ENCODE measurements around the gene MRPL32.

MRPL32 gene

DNA sequence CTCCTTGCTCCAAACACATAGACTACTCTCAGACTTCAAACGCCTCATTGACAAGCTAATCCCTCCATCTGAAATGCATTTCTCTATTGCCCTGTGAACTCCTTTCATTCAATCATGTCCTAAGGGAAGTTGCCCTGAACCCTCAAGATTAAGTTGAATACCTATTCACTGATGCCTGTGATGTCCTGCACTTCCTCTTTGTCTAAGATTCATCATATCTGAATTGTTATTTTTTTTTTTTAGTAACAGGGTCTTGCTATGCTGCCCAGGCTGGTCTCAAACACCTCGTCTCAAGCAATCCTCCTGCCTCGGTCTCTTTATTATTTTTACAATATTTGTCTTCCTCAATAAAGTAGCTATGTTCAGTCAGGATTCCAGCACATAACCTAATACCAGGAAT, 3.4 kb upstream of the MRPL32 start:
- no peak for DNase-seq

DNA sequence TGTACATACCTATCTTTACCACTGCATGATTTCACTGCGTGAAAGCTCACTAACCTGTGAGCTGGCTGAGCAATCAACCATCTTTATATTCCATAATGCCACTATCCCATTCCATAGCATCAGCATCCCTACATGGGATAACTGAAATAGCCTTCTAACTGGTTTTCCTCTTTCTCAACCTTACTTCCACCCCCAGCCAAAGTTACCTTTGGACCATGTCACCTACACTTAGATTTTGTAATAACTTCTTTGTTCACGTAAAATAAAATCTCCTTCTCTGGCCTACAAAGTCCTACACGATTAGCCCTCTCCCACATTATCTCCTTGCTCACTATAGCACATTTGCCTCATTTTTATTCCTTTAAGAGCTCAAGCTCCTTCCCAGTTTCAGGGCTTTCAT, 2.7 kb upstream of the MRPL32 start:
- DNase-seq, result no peak

DNA sequence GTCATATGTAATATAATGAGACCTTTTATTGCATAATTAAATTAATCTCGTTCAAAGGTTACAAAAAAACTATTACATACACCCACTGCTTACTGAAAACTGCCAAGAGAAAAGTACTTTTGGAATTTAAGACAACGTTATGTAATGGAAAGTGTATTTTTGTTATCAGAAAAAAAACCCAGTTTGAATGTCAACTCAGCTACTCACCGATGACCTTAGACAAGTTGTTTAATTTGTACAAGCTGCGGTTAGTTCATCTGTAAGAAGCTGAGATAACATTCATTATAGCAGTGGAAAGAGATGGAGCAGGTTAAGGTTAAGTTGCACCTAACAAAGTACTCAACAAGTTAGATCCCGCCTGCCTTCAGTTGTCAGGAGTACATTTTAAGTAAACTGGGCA, 1.3 kb upstream of the MRPL32 start:
- no peak for DNase-seq

DNA sequence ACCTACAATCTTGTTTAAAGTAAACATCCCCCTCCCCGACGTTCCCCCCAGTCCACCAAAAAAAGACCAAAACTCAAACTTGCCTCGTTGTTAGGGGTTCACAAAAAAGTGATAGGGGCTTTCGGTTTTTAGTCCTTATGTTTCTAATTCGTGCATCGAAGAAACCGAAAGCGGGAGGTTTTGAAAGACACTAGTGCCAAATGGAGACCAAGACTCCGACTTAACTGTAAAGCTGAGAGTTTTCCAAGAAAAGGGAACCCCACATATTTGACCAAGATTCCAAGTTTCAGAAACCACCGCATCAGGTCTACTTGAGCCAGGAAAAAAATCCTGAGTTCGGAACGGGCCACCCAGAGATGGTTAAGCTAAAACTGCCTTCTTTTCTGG, 736 bp upstream of the MRPL32 start:
- no peak for DNase-seq

DNA sequence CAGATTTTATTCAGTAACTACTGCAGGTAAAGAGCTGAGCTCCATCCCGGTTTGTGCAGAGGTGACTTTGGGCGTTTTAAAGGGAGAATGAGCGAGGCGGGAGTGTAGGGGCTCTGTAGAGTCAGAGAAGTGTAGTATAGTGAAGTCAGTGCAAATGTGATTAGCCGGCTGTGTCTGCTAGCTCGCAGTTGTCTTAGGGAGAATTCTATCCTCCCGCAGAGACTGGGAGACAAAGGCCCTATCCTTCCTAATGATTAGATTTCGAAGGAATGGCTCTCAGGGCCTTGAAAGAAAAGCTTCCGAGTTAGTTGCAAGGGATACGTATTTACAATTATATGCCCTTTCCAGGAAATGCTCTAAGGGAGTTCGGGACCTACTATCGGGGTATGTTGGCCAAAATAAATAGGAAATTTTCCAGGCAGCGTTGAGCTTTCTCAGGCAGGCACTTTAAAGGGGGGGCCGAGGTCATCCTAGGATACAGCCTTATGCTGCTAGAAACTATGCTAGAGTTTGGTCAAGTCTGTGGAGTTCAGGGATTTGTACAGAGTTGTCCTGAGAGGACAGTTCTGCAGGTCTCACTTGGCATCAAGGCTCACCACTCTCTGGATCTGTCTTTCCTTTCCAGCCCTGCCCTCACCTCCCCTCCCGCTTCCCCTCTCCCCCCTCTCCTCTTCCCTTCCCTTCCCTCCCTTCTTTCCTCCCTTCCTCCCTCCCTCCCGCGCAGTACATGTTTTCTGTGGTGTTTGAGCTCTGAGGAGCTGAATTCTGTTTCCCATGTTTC, 825 bp downstream of the MRPL32 start:
- no peak for DNase-seq

DNA sequence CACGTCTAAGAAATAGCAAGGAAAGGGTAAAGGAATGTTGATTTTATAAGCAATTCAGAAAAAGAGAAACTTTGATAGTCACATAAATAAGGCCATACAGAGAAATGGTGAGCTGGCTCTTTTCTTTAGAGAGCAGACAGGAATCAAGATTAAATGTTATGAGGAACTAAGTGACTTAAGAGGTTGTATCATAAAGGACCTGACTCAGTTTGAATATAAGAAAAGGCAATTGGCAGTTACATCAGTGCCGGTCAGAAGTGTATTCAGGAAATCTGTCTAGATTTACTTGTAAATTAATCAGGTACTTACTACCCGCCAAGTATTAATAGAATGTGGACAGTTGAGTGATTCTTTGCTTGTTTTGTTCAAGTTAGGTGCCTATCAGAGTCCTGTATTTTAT, 2.1 kb downstream of the MRPL32 start:
- DNase-seq, result no peak

DNA sequence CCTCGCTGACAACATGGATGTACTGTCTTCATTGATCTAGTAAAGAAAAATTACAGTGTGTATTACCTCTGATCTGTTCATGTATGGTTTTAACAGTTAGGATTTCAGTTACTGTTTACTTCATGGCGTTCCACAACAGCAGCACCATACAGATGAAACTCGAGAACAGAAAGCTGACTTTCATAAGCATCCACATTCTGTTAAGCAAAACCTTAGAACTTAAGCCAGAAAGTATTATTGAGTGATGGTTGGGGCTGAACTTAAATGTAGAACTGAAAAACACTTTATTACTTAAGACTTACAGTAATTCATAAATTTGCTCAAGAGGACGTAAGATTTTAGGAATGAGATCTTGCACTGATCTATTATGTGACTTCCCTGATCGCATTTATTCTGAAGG, 3.7 kb downstream of the MRPL32 start:
- no peak for DNase-seq

DNA sequence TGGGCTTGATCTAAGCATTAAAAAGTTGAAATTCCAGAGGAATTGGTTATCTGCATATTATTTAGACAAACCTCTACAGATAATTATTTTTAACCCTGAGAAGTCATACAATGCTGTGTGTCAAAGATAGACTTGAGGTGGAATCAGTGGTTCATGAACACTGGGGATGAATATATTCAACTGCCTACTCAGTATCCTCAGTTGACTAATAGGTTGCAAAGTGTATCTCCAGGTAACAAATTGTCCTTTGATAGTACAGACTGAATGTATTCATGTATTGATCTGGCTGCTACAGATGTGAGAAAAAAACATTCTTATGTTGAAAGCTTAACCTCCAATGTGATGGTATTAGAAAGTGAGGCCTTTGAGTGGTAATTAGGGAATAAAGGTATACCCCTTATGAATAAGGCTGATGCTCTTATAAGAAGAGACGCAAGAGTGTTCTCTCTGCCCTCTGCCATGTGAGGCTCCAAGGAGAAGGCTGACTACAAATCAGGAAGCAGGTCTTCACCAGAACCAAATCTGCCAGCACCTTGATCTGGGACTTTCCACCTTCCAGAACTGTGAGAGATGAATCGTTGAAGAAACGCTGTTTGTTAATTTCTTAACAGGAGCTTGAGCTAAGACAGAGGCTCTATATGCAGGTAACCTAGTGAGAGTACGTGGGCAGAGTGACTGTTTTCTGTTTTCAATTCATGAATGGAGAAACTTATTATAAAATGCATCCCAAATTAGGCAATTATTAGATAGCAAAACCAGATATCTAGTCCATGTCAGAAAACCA, 7.5 kb downstream of the MRPL32 start:
- no peak for DNase-seq

DNA sequence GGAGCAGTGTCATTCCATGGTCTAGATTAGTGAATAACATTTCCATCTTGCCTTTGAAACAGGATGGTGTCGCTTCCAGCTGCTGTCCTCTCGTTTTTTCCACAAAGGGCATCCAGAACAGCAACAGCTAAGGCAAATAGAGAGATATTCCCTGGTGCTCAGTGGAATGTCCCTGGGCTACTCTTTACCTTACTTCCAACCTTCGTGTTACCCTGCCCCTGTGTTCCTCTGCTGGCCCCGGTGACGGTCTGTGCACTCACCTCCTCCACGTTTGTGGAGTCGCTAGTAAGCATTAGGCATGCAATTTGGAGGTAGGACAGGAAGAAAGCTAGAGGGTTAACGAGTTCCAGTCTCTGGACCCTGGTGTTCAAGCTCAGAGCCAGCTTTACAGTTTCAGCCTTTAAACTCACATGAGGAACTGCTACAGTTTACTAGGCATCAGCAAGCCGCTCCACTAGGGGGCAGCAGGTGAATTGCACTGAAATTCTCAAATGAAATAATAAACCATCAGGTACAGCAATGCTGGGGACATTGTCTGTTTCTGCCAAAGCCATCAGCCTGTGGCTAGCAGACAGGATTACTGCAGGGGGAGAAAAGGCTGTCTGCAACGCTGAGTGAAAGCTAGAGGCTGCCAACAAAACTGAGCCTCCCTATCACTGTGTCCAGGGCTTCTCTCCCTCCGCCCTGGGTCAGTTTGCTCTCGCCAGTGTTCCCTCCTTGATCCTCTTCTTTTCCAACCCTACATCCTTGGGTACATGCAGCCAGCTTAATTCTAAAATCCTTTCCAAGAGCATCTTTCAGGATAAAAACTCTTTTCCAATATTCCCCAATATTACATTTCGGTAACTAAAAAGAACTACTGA, 9.0 kb downstream of the MRPL32 start:
- peak; percentile 82 to 83 for DNase-seq

DNA sequence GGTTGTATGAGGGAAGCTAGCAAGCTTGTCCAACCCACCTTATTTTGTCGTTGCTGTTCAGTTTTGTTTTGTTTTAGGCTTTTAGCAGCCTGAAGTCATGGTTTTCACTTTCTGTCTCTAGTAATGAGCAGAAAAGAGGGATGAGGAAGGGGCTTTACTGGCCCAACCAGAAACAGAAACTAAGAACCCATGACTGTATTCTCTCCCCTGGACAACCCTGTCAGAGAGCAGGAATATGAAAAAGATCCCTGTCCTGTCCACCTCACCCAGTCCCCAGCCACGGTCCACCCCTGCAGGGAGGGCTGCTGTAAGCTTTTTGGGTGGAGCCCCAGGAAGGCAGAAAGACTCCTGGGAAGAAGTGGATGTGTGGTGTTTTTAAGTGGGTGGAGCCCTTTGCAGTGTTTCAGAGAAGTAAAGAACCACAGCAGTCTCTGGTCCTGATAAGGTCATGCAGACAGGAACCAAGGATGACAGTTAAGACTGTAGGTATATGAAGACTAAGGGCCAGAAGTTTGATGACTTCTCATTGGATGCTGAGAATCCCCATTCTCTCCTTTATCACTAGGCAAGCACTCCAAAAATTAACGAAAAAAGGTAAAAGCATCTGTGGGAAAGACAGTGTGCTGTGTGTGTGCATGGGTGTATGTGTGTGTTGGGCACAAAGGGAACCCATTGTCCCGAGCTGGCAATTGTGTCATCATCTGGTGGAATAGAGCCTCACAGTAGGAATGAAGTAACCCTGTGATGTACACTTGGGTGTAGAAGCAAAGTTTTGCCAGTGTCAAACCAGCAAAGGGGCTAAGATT, 13.8 kb downstream of the MRPL32 start:
- no peak for DNase-seq

DNA sequence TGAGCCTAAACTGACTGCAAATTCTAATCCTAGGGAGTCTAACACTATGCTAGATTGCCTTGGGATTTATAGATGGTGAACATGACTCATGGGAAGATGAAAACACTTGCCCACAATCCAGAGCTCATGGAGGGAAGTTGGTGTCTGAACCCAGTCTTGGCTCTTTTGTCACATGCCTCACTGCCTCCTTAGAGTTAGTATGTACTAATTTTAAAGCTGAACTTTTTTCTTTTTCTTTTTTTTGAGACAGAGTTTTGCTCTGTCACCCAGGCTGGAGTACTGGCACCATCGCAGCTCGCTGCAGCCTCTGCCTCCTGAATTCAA, 14.4 kb downstream of the MRPL32 start:
- no peak for DNase-seq

DNA sequence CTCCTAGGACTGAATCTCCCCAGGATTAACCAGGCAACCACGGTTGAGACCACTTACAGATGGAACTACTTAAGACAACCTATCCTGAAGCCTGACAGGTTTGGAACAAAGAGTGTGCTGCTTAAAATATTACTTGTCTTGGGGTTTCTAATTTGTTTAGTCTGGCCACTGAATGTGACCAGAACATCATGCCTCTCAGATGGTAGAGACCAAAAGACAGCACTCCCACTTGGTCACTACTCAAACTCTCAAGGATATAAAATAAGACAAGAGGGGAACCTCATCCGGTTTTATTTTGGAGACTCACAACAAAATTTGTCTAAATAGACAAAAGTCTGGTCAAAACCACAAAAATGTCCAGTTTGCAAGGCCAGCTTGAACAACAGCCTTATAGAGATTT, 15.3 kb downstream of the MRPL32 start:
- no peak for DNase-seq

DNA sequence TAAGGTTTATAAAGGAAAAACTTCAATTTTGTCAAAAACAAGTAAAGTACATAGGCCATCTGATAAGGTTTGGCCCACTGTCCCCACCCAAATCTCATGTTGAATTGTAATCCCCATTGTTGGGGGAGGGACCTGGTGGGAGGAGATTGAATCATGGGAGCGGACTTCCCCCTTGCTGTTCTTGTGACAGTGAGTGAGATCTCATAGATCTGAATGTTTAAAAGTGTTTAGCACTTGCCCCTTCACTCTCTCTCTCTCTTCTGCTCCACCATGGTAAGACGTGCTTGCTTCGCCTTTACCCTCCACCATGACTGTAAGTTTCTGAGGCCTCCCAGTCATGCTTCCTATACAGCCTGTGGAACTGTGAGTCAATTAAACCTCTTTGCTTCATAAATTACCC, 18.2 kb downstream of the MRPL32 start:
- DNase-seq, result no peak

DNA sequence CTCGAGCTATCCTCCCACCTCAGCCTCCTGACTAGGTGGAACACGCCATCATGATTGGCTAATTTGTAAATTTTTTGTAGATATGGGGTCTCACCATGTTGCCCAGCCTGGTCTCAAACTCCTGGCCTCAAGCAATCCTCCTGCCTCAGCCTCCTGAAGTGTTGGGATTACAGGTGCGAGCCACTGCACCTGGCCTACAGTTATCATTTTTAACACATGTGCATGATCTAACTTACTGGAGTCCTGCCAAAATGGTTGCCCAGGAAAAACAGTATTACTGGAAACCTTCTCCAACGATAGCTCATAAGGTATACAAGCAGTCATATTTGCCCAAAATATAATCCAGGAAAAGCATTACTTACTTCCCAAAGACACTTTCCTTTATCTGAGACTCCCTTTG, 20.2 kb downstream of the MRPL32 start:
- no peak for DNase-seq

DNA sequence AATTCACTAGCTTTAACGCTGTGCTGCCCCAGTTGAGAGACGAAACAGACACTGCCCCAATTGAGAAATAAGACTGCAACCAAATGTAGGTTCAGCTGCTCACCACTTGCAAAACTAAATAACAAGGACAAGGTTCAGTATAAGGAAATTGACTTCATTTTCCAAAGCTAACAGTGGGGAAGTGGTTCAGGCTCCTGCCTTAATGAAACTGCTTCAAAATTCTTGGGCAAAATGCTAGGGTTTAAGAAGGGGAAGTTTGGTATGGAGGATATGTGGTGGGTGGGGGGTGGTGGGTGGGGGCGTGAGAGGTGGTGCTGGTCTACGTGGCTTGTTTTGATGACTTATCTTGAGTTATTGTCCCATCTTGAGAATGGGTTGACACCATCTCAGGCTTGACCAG, 21.8 kb downstream of the MRPL32 start:
- DNase-seq, result no peak

DNA sequence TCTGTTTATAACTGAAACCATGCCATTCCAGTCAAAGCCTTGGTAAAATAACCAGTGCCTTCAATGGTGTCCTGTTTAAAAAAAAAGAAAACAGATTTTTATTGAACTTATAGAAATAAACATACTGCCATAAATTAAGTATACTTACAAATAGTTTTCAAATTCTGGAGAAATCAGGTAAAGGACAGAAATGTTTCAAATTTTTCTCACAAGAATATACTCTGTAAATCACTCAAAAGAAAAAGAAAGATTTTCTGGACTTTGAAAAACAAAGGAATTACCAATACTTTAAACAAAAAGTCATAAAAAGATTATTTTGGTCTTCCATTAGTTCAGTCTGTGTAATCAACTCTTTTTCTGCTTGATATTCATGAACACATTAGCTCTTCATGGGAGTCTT, 23.9 kb downstream of the MRPL32 start:
- DNase-seq, result no peak

DNA sequence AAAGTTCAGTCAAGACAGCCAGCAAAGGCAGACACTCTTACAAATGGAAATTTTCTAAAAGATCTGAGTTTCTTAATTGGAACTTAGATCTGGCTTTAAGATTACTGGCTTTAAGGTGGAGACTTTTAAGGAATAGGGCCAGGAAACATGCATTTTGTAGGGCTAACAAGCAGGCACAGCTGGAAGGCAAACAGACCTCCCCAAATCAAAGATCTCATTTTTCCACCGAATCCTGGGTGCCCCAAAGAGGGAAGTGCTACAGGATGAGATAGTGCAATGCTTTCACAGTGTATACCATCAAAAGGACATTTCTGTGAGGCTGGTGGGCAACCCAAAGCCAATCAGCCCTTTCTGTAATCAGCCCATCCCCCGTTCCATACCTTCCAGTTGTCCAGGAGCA, 27.4 kb downstream of the MRPL32 start:
- no peak for DNase-seq

DNA sequence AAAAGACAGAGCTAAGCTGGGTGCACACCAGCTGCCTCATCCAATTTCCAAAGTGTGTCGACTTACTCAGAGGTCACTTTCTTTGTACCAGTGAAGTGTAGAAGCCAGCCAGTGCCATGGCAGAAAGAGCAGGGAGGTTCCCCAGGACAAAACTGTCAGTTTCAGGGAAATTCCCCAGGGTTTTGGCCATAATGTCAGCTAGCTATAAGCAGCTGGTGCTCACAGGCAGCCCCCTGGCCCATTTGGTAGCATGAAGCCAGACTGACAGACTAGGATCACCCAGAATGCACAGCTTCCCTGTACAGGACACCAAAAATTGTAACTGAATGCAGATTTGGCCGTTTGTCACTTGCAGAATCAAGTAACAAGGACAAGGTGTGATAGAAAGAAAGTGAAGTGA, 28.6 kb downstream of the MRPL32 start:
- DNase-seq, result no peak

DNA sequence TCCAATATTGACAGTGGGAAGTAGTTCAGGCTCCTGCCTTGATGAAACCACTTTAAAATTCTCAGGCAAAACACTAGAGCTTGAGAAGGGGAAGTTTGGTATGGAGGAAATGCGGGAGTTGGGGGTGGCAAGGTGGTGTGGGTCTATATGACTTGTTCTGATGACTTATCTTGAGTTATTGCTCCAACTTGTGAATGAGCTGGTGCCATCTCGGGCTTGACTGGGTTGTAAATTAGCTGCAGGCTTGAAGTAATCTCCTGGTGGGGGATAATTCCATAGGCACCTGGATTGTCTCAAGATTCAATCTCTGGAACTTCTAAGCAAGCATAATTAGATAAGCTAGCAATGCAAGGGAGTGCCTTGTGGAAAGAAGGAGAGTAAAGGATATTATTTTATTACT, 29.0 kb downstream of the MRPL32 start:
- DNase-seq, result no peak

DNA sequence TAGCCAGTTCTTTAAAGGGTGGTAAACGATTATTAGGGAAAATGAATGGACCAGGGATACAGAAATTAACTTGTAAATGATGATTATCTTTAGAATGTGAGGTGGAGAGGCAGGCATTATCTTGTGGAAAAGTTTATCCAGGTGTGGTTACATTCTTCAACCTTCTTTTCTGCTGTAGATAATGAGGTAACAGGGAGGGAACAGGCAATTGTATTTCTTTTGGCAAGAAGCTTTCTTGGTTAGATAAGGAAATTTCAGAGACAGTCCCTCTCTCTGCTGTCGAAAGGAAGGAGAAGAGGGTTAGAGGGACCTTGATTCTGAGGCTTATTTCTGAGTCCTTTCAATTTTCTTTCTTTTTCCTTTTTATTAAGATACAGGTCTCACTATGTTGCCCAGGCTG, 32.1 kb downstream of the MRPL32 start:
- no peak for DNase-seq

DNA sequence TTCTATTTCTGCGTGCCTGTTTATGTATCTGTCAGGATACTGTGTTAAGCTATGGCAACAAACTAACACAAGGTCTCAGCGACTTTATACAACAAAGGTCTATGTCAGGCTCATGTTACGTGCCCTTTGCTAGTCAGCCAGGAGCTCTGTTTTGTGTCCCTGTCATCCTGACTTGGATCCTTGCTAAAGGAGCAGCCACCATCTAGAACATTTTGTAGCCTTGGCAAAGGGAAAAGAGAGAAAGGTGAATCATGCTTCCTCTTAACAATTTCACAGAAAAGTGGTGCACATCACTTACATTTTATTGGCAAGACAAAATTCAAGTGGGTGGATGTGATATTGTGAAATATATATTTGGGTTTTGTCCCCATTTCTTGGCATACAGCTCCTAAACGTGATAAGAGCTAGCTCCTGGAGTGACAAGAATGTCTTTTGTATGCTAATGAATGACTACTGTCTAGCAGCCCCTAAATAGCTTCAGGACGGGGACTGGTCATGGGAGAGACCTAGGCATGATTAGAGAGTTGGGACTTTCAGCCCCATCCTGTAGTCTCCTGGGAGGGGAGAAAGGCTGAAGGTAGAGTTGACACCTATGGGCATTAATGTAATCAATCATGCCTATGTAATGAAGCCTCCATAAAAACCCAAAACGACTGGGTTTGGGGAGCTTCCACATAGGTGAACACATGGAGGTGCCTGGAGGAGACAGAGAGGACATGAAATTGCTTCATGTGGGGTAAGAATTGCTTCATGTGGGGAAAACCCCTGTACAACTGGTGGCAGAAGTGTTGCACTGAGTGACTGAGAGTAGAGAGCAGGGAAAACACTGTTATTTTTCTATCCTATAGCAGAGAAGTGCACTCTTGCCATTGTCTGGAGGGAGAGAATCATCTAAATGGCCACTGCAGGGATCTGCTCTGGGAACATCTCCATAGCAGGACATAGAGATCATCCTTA, 33.0 kb downstream of the MRPL32 start:
- DNase-seq, result no peak

DNA sequence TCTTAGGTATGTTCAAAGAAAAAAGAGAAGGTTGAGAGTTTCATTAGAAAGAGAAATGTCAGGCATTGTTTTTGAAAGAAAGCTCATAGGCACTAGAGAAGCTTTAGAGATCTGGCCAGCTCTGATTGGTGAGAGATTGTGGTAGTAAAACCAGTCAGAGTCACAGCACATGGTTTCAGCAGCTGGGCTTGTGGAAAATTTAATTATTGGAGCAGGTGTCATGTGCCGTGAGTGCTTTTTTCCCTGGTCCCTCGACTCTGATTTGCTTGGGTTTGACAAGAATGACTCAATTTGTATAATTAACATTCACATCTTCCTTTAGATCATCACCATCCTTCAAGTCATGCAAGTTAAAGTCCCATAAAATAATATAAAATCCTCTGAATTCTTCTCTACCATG, 35.2 kb downstream of the MRPL32 start:
- no peak for DNase-seq

Data from activated T-cell treated with anti-CD3 and anti-CD28 coated beads, Interleukin-2, amount 50 U/mL, for 48 hours (primary cell).